NK-92 treated with Interleukin-12 subunit alpha and Interleukin-12 subunit beta, amount 100 ng/mL, for 24 hours (cell line): ENCODE data around the gene MEAF6.

ENCODE experiments used
- DNase-seq: peaks from one replicate; lab custom pipeline; 2025; lab: John Stamatoyannopoulos, UW

The MEAF6 gene

DNA sequence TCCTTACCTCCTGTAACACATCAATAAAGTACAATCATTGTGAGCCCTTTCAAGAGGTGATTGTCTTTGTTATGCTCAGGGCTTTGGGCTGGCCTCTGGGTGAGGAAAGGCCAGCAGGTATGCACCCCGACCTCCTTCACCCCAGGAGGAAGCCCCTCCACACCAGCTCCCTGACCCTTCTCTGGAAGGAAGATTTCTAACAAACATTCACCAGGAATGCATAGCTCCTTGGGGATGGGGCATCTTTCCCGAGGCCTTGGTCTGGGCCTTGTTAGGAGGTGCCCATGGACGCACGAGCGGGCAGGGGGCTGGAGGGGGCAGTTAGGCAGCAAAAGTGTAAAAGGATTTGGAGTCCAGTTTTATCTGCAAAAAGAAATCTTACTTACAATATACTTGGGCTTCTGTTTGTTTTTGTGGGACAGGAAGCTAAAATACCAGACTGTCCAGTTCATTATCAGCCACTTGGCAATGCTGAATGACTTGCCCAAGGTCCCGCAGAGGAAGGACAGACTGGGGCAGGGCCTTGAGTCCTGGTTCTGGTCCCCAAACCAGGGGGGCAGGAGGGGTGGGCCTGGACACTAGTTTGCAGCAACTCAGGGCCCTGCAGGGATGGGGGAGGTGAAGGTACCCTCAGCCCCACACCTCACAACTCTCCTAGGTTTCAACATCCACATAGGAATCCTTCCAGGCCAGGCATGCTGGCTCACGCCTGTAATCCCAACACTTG is 30.1 kb downstream of the MEAF6 start:
- no peak for DNase-seq

DNA sequence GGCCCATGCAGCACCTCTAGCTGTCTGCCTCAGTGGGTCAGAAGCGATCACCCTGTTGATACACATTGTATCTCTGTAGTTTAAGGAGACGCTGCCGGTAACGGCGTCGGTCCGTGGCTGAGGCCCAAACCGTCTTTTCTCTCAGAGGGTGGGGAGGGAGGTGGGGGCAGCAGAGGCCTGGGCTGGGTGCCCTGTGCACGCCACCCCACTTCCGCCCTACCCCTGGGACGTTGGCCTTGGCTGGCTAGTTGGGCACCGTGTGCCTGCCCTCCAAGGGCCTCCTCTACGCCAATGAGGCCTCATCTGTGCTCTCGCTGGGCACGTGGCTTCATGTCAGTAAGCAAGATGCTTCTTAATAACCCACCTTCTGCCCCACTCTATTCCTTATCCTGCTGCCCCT is 30.8 kb downstream of the MEAF6 start:
- no peak for DNase-seq

DNA sequence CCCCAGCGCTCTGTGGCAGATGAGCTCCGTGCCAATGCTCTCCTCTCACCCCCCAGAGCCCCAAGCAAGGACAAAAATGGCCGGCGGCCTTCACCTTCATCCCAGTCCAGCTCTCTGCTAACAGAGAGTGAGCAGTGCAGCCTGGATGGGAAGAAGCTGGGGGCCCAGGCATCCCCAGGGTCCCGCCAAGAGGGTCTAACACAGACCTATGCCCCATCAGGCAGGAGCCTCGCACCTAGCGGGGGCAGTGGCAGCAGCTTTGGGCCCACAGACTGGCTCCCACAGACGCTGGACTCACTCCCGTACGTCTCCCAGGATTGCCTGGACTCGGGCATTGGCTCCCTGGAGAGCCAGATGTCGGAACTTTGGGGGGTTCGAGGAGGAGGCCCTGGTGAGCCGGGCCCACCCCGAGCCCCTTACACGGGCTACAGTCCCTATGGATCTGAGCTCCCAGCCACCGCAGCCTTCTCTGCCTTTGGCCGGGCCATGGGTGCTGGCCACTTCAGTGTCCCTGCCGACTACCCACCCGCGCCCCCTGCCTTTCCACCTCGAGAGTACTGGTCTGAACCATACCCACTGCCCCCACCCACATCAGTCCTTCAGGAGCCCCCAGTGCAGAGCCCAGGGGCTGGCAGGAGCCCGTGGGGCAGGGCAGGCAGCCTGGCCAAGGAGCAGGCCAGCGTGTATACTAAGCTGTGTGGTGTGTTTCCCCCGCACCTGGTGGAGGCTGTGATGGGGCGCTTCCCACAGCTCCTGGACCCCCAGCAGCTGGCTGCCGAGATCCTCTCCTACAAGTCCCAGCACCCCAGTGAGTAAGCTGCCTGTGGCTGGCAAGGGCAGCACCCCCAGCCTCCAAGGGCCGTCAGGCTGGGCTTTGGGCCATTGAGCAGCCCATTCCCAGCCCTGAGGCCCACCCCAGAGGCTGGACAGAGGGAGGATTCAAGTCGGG is 31.5 kb downstream of the MEAF6 start:
- no peak for DNase-seq

DNA sequence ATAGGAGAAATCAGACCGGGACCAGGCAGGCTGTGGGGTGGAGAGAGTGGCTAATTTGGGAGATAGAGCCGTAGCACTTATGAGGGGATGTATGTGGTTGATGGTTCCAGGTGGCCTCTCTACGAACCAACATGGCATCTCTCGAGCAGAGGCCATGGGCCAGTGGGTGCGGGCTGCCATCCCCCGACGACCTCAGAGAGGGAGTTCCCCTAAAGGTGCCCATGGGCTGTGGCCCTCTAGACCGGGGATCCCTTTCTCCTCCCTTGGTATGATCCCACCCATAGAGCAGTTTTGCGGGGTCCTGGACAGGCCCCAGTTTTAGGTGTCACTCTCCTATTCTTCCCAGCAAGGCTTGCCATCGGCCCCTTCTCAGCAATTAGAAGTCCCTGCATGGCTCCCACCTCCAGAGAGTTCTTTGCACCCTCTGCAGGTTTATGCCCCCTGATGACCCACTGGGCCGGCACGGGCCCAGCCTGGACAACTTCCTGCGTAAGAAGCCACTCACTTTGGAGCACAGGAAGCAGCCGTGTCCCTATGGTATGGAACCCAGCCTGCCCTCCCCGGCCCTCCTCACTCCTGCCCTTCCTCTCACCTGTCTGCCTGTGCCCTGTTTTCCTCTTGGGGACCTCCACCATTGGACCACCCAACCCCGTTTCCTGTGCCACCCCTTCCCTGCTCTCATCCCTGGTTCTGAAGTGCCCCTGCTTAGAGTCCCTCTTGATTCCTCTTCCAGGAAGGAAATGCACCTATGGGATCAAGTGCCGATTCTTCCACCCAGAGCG is 32.4 kb downstream of the MEAF6 start:
- no peak for DNase-seq

DNA sequence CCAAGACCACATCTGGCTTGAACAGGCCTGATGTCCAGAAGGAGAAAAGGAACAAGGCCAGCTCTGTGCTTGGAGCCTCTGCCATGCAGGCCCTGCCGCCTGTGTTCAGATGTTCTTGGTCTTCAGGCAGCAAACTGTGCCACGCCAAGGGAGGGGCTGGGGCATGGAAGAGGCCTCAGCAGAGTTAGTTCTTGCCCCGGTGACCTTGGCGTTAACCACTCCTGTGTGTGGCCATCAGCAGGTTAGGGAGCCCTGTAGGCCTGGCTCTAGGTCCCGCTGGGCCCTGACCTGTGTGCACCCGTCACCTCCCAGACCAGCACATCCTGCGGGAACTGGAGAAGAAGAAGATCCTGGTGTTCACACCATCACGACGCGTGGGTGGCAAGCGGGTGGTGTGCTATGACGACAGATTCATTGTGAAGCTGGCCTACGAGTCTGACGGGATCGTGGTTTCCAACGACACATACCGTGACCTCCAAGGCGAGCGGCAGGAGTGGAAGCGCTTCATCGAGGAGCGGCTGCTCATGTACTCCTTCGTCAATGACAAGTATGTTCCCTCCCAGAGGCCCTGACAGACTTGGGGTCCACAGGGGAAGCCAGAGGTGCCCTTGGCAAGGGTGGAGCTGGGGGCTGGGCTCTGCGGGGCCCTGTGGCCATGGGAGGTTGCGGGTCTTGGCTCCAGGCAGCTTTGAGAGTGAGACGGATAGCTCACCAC is 33.1 kb downstream of the MEAF6 start:
- DNase-seq, result no peak

DNA sequence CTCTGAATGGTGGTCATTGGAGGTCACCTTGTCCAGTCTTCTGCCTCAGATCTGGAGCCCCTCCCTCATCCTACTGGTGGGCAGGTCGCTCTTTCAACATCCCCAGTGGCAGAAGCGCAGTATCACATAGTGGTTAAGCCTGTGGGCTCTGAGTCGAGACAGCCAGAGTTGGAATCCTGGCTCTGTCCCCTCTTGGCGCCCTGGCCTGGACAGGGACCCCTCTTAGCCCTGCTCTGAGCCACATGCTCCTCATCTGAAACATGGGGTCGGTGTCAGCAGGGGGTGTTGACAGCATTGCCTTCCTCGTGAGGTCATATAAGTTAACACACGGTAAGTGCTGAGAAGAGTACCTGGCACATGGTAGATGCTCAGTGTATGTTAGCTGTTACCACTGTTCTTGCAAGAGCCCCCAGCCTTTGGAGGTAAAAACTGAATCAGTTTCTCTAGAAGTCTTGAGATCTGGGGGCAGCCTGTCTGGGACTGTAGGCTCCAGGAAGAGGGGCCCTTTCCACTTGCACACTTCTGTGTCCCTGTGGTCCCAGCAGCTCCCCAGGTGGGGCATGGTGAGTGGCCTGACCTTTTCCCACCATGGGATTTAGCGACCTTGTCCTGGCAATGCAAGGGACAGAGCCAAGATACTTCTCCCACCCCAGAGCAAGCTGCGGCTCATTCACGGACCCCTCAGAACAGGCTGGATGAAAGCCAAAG is 33.8 kb downstream of the MEAF6 start:
- DNase-seq, result no peak

DNA sequence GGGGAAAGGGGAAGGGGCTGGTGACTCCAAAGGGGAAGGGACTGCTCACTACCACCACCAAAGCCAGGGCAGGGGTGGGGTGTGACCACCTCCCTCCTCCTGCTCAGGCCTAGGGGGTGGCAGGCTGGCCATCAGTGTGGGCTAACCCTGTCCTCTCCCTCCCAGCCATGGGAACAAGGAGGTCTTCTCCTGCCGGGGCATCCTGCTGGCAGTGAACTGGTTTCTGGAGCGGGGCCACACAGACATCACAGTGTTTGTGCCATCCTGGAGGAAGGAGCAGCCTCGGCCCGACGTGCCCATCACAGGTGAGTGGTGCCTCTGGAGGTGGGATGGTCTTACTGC is 34.5 kb downstream of the MEAF6 start:
- DNase-seq, result peak; percentile 52

DNA sequence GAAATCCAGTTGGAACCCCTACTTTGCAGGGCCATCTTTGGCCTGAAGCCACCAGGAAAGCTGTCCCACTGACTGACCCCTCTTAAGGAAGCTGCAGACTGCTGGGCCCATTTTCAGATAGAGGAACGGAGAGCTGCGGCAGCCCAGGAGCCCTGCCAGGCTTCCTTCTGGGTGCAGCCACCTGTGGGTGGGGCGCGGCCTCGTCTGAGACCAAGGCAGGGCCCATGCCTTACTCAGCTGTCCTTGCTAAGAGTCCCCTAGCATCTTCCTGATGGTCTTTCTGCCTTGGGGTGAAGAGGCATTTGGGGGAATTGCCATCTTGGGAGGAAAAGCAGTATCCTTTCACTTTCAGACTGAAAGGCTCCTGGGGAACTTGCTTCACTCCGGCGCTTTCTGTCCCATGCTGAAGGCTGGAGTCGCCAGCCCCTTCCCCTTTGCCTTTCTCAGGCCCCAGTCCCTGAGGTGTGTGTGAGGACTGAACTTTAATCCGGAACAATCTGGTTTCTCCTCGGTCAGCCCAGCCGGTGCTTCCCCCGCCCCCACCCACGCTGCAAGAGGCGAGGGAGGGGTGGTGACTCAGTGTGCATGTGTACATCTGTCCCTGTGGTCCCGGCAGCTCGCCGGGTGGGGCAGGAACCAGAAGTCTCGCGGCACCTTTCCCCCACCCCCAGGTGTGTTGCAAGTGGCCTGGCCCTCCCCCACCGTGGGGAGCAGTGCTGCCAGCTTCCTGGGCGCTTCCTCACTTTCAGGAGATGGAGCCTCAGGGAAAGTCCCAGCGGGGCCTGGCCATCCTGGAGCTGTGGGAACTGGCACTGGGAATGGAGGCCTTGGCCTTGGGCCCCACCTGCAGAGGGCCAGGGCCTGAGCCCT is 35.1 kb downstream of the MEAF6 start:
- DNase-seq, result peak; percentile 97

DNA sequence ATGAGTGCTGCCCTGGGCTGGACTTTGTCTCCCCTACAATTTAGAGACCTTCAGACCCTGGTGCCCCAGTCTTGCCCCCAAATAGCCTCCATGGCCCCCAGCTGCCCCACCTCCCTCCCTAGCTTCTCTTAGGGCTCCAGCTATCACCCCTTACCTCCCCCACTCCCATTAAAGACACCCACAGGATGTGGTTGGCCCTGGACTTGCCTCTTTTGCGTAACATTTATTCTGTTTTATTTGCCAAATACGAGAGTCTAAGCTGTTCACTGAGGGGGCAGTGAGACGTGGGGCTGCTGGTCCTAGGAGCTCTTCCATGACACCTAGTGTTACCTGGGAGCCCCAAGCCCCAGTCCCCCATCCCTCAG is 35.7 kb downstream of the MEAF6 start:
- peak; percentile 73 for DNase-seq

DNA sequence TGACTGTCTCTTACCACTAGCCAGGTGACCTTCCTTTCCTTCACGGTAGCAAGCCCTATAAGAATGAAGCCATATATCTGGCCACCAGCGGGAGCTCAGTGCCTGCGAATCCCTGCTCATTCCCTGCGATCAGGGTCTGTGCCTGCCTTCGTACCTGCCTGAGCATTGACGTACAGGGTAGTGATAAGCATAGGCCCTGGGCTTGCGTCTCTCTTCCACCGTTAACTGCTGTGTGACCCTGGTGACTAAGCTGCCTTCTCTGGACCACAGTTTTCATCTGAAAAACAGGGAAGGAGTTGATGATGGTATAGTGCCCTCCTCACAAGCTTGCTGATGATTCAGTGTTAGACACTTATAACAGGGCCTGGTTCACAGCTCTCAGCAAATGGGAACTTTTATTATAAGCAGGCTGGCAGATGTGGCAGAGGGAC is 36.1 kb downstream of the MEAF6 start:
- DNase-seq, result peak; percentile 67

DNA sequence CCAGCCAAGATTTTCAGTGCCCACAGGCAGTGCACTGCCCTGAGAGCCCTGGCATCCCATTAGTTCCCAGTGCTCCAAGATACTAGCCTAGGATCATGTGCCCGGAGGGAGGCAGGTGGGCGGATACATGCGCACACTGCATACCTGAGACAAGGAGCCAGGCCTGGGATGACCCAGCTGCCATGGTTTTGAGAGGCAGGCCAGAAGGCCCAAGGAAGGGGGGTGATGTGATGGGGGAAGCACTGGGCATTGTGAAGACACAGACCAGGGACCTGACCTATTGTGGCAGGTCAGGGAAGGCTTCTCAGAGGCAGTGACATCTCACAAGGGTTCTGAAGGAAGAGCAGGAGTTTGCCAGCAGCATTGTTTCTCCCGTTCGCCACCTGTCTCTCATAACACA is 36.6 kb downstream of the MEAF6 start:
- peak; percentile 43 for DNase-seq

DNA sequence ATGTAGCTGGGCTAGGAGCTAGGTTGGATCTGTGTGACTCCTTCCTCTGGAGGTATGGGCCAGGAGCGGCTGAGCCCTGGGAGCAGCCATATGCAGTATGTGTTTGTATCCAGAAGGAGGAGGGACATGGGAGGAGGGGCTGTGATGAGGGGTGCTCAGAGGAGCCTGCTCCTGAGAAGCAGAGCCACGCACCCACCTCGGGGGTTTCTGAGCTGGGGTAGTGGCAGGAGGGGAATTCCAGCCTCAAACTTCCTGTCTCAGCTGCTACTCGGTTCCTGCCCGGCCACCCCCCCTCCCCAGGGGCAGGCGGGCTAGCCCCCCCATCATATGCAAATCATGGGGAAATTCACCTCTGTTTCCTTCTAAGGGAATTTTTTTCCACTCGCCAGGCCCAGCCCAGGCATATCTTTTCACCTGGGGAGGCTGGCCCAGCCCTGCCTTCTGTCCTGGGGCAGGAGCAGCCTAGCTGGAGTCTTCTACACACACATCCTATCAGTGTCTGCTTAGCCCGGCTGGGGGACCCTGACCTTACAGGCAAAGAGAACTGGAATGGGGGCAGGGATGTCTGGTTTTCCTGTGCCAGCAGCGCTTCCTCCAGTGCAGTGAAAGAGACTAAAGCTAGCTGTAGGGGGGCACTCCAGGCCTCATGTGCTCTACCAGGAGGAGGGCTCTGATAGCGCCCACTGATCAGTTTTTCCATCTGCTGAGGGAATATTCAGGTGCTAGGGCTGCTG is 37.2 kb downstream of the MEAF6 start:
- DNase-seq, result peak; percentile 86

DNA sequence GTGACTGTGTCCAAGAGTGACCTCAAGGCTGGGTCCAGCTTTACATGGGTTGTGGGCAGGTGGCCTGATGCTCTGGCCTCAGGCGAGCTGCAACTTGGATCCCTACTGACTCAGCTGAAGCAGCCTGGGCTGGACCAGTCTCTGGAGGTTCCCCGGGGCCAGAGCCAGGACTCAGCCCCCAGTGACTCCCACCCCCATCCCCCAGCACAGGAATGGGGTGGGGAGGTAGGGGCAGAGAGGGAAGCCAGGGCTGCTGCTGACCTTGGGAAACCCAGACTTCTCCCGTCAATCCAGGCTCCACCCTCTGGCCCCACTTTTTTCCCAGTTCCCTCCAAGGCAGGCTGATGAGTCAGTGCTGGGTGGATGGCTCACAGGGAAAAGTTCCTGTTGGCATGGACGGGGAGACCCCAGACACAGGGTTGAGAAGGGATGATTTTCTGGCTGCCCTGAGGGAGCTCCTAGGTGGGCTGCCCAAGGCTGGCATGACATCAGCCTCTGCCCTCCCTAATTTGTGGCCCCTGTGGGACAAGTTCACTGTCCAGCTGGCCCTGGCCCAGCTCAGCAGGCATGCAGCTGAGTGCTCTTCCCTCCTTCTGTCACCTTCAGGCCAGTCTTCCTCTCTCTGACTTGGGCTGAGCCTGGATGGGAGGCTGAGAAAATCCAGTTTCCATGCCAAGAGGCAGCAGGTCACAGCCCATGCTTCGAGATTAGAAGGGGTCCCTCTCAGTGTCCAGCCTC is 37.9 kb downstream of the MEAF6 start:
- peak; percentile 41 for DNase-seq

DNA sequence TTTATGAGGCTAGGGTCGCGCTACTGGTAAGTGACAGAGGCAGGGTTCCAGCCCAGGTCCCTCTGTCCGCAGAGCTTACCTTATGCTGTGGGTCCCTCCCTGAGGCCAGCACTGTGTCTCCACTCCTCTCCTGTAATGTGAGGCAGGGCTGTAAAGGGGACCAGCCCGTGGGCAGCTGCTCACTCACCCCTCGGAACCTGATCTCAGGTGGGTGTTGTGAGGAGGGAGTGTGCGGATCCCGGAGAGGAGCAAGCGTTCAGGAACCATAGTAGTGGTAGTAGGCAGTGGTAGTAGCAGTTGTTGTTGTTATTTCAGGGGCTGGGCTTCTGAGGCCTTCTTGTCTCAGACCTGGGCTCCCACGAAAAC is 38.5 kb downstream of the MEAF6 start:
- DNase-seq, result no peak

DNA sequence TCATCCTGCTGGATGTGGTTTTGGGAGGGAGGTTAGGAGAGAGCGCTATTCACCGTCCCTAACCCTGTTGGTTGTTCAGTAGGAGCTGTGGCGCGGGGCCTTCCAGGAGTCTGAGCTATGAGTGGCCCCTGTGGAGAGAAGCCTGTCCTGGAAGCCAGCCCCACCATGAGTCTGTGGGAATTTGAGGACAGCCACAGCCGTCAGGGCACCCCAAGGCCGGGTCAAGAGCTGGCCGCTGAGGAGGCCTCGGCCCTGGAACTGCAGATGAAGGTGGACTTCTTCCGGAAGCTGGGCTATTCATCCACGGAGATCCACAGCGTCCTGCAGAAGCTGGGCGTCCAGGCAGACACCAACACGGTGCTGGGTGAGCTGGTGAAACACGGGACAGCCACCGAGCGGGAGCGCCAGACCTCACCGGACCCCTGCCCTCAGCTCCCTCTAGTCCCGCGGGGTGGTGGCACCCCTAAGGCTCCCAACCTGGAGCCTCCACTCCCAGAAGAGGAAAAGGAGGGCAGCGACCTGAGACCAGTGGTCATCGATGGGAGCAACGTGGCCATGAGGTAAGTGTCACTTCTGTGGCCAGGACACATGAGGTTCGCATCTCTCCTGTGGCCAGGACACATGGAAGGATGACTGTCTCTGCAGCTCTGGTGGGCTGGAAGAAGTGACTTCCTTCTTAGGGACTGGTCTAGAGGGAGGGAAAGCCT is 39.0 kb downstream of the MEAF6 start:
- DNase-seq, result no peak

DNA sequence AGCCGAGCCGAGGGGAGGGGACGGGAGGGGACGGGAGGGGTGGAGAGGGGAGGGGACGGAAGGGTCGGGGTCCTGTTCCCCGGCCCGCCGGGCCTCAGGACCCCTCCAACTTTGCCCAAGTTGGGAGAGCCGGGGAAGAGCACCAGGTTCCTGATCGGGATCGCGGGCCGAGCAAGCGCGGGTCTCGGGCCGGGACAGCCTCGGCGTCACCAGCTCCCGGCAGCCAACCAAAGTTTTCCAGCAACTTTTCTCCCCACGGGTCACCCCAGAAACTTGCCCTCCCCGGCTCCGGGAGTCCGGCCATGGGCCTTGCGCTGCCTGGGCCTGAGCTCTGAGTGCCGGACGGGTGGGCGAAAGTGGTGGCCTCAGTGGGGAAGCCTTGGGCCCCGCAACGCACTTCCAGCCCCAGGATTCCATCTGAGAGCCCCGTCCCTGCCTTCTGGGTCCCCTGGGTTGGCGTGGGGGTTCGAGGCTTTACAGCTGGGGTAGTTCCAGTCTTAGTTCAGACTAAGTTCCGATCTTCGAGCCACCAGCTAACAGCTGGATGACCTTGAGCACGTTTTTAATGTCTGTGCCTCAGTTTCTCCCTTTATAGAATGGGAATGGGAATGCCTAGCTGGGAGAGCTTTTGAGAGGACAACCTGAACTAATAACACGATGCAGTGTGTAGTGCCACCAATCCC is 39.7 kb downstream of the MEAF6 start:
- DNase-seq, result peak; percentile 58

DNA sequence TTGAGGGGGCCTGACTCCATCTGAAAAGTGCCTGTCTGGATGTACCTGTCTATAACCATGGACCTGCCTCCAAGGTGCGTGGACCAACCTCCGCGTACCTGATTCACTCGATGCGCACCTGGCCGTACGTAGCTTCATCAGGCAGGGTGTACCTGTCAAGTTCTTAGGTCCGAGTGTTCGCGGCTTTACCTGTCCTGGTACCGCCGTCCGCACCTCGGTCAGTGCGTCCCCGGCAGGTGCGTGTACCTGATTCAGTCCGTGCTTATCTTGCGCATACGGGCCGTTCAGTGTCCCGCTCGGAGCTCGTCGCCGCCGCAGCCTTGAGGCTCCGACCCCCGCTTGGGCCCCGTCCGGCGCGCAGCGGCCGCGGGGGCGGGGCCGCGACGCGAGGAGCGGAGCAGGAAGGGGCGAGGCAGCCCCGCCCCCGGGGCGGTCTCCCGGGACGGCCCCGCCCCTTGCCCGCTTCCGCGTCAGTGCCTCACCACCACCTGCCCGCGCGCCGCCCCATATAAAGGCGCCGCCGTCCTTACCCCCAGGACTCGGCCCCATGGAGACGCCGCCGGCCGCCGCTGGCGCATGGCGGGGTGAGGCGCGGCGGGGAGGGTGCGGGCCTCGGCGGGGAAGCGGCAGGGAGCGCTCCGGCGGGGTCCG is 40.4 kb downstream of the MEAF6 start, which contains the start of gene ZC3H12A:
ZC3H12A (plus strand) TSS at position 535 of the 651 bp plus-strand sequence. CDS start 917 bp downstream, outside the sequence.
- DNase-seq, result peak; percentile 84
